LHCN-M2 (cell line): Measurements from ENCODE around the gene SEPTIN1. TPM values are rescaled to one million over a fixed set of nuclear protein-coding genes. Genes with fewer than 3 reads are reported as not detected.
"Not testable (repeated sequence)": the region's sequence is repeated elsewhere in the genome, so short reads cannot be mapped to it uniquely, and the experiment has no call there.

Source experiments
- DNase-seq: peaks from one replicate; pipeline ENCODE4 v3.0.0-alpha.2; 2012; ENCODE audit warnings: low read depth
- total RNA-seq: library from RNA; depleted of rRNA; stranded (reverse); fragments of >200 nt; gene quantifications from 2 replicates; pipeline ENCODE4 v1.2.3, GENCODE V29; 2014

SEPTIN1 gene
- total RNA-seq, 1 experiment from 2014 or later, result 0.17 TPM

DNA sequence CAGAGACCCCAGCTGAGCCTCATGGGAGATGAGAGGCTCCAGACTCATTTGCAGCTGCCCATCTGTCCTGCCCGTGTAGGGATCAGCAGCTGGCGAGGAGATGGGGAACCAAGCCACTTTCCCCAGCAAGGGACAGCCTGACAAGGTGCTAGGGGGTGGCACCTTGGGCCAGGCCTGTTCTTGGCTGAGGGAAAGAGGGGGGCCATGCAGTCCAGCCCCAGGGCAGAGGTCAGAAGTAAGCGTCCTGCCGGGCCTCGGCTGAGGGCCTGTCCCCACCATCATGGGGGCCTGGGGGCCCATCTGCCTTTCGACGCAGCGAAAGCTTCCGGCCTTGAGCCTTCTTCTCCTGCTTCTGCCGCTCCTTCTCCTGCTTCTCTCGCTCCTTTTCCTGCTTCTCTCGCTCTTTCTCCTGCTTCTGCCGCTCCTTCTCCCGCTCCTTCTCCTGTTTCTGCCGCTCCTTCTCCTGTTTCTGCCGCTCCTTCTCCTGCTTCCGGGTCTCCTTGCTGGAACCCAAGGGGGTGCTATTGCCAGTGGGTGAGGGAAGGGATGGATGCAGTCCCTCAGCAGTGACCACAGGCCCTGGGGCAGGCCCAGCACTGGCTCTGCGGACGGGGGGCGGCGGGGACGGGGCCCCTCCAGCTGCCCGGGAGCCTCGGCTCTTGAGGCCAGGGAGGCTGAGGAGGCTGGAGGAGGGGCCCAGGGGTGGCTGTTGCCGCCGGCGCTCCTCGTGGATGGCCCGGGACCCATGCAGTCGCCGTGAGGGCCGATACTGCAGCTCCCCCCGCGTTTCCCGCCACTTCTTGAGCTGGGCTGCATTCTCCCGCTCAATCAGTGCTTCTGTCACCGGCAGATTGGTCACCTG lies 24.4 kb downstream of the SEPTIN1 start:
- DNase-seq, result no peak

DNA sequence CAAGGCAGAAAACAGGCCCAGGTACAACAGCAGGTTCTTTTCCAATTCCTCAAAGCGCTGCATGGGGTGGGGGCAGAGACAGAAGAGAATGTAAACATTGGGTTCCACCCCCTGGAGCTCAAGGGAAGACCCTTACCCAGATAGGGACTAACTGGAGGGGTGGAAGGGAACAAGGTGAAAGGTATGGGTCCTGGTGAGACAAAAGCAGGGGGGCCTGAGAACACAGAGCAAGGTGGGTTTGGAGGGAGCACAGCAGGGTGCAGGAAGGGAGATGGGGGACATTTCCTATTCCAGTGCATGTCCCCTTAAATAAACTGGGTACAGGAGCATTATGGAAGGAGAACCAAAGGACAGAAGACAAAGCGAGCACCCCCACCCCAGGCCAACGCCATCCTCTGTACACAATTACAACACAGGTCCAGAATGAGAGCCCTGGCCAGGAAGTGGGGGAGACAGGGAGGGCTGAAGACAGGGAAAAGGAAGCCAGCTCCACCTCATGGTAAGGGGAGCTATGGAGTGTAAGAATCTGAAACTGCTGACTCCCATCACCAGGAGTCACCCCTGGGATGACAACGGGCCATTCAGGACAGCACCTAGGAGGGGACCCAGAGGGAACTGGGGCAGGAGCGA lies 25.2 kb downstream of the SEPTIN1 start:
- DNase-seq, result no peak

DNA sequence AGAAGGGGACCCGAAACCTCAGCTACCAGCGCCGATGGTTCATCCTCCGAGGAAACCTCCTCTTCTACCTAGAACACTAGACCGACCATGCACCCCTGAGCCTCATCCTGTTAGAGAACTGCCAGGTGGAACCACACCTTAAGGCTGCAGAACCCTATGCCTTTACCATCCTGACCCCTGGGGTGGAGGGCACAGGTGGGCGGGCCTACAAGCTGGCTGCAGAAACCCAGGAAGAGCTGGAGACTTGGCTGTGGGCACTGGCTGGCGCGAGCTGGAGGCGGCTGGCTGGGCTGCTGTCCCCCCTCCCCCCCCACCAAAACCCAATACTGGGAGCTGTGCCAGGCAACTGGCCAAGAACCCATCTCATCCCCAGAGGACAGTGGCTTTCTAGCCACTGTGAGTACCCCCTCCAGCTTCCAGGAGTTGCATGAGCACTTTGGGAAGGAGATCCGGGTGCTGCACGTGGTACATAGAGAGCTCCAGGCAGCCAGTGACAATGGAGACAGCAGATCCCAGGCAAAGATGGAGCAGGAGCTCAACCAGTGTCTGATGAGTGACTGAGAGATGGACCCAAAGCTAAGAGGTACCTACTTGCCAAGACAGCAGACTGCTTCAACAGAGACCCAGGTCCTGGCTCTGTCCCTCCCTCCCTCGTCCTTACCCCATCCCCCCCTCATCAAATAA lies 25.8 kb downstream of the SEPTIN1 start:
- peak; percentile 46 for DNase-seq

DNA sequence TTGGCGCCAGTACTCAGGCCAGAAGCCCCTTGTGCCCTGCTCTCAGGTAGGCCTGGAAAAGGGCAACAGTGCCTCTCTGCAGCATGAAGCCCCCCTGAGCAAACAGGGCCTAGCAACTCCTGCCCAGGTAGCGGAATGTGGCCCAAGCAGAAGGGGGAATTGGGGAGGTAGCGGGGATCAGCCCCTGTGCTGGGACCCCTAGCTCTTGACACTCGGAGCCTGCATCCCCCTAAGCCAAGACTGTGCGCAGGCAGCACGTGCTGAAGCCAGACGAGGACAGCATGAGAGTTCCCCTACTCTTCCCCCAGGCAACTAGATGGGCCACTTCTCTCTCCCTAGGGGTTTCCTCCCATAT lies 26.4 kb downstream of the SEPTIN1 start:
- DNase-seq, result no peak

DNA sequence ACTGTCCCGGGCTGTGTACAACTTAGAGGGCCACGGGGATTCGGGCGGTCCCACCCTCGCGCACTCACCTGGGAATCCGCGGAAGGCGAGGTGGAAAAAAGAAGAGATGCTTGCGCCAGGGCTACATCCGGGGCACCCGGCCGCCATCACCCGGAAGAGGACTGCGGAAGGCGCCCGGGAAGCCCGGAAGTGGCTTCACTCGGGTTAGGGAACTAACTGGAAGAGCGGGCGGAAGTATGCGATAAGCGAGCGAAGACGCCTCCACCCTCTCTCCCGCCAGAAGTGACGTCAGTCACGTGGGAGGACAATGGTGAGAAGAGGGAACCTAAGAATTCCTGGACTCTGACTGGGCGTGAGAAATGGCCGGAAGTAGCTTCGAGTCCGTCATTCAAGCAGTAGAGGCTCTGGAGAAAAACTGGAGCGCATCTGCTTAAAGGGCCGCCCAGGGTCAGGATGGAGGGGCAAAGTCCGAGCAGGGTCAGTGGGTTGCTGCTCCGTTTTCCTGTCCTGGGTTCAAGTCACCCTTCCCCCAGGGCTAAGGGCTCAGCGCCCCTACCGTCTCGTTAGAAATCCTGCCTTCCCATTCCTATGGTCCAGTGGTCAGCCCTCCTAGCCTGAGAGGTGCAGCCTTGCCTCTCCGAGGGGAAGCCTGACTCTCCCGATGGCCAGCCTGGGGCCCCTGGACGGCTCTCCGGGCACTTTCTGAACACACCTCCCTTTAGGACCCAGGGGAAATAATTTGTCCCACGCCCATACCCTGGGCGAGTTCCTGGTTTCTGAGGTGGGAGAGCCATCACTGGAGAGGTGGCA lies 27.0 kb downstream of the SEPTIN1 start, which contains the start of gene CD2BP2:
Gene CD2BP2, minus strand, starts transcription at position 165 of the 810 bp plus-strand sequence. CDS start 627 bp downstream, outside the sequence.
- peak; percentile 100 for DNase-seq

DNA sequence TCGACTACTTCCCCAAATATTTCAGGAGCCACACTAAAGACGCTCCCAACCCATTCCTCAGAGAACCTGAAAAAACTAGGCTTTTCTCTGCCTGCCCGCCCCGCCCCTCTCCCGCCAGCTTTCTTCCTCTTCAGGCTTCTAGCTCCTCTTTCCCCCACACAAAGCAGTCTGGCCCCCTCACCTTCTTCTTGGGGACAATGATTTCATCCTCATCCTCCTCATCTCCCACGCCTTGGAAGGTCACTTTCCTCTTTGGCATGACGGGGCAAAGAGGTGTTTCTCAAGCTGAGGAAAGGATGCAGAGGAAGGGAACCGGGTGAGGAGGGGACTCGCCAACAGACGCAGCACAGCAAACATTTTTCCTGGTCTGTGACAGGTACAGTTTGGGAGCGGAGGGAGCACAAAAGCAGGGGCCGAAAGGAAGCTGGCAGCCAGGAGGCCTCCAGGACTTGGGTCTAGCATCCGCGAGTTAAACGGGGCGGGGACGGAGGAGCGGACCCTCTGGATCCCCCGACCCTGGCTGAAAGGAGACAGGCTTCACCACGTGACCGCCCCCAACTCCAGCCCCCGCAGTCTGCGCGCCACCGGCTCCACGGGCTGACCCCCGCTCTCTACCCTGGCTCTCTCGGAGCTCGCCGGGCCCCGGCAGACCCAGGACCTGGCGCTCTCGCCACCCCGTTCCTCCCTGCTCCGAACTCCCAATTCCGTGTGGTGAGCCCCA lies 27.8 kb downstream of the SEPTIN1 start:
- DNase-seq, result no peak

DNA sequence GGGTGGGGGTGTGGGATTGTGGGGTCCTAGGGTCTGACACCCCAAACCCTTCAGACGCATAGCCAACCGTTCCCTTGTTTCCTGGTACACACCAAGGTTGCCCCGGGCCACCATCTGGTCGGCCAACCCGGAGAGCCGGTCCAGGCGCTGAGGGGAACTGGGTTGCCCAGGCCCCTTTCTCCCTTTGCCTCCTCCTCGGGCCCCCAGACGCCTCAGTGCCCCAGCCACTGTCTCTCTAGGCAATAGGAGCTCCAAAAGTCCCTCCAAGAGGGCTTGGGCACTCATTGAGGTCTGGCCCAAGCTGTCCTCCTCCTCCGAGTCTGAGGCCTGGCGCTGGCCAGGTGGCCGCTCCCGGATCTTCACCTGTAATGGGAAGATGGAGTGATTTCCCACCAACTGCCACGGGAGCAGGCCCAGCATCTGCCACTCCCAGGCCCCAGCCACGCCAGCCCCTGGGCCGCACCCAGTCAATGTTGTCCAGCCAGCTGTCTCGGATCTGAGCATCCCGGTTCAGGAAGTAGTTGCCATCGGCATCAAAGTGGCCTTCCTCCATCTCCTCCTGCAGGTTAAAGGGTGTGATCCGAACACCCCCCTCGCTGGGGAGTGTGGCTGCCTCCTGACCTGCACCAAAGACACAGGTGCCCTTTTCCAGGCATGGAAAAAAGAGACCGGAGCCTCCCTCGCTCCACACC lies 28.8 kb downstream of the SEPTIN1 start:
- no peak for DNase-seq

DNA sequence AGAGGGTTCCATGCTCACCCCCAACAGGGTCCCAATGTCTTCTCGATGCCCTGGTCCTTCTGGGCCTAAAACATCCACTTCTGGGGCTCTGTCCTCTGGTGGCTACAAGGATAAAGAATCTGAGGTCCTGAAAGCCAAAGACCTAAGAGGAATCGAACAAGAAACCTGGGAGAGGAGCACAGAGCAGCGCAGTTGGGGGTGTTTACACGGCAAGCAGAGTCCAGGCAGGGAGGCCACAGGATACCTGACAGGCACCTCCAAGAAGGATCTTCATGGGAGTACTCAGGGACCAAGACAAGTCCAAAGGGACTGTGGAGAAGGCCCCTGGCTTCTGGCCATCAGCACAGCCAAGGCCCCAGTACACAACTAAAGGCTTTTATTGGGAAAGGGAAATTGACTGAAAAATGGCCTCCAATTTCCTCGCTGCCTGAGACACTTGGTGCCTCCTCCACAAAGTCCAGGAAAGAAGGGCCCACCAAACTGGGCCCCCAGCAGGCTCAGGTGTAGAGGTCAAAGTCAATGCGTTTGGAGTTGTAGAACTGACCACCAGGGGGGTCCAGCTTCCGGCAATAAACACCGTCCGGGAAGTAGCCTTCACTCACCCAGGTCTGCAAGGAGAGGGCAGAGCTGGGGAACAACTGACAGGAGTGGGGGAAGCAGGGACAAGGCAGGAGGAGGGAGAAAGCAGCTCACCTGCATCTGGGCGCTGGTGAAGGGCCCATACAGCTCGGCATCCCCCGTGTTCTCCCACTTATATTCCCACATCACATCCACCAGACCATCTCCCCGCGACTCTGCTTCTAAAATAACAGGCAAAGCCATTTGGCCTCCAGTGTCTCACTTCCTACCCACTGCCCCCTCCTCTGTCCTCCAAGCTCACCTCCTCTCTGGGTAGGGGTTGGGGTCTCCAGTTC lies 29.6 kb downstream of the SEPTIN1 start:
- no peak for DNase-seq

DNA sequence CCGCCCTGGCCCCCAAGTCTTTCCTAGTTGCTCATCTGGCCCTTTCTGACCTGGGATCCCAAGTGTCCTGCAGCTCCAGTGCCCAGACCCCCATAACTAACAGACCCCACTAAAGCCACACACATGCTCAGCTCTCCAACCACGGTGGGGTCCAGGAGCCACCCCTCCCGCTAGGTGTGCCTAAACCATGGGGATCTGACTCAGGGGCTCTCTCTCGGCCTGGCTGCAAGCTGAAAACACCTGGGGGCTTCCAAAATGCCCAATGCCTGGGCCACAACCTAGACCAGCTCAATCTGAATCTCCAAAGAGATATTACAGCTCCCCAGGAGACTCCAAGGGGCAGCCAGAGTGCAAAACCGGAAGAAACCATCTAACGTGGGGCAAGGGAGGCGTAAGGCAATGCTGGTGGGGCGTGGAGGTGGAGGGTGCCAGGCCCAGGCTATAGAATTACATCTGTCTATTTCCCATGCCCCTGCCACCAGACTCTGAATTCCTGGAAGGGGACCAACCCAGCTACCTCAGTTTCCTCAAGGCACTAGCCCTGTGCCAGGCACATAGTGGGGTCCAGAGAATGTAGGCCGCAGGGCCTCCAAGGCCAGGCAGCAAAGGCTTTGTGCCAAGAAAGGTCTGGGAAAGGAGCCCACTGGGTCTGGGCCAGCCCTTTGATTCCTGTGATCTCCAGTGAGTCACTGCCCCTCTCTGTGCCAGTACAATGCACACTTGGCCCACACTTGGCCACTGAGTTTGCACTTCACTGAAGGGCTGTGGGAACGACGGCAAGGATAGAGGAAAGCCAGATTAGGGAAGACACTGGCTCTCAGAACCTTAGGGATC lies 30.6 kb downstream of the SEPTIN1 start:
- peak; percentile 78 for DNase-seq

DNA sequence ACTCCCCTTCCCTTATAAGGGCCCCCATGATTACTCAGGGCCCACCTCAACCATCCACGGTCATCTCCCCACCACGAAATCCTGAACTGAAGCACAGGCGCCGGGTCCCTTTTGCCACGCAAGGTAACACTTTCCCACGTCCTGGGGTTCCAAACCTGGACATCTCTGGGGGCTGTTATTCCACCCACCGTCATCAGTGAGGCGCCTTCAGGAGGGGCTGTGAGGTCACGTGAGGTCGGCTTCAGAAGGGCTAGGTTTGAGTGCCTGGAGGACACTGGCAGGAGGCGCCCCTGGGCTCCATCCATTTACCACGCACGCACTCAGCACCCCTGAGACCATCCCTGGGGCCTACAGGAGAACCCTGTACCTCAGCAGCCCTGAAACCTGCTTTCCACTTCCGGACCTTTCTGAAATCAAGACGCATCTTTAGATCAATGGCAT lies 31.3 kb downstream of the SEPTIN1 start:
- DNase-seq, result no peak

DNA sequence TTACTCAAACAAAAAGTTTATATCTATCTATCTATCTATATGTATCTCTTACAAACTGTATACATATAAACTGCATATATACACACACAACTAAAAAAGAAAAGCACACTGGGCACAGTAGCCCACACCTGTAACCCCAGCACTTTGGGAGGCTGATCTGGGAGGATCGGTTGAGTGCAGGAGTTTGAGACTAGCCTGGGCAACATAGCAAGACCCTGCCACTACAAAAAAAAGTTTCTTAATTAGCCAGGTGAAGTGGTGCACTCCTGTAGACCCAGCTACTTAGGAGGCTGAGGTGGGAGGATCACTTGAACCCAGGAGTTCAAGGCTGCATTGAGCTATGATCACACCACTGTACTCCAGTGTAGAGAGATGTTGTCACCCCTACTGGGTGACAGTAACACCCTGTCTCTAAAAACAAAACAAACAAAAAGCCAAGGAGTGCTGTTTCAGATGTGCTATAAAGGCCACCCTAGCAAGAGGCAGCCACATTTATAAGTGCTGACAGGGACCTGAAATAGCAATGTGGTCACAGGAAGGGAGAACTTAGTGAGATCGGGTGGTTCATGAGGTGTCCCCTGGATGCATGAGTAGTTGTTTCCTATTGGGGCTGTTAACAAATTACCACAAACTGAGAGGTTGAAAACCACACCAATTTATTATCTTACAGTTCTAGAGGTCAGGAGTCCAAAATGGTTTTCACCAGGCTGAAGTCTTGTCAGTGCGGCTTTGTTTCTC lies 32.1 kb downstream of the SEPTIN1 start:
- DNase-seq, result no peak

DNA sequence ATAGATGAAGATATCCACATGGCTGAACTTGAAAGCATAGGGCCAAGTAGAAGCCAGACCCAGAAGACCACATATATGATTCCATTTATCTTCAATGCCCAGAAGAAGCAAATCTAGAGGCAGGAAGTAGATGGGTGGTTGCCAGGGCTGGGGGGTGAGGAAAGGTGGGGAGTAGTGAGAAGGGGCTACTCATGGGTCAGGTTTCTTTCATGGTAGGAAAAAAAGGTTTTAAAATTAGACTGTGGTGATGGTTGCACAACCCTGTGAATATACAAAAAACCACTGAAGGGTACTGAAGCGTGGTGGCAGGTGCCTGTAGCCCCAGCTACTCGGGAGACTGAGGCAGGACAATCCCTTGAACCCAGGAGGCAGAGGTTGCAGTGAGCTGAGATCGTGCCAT lies 32.7 kb downstream of the SEPTIN1 start:
- DNase-seq, result no peak

DNA sequence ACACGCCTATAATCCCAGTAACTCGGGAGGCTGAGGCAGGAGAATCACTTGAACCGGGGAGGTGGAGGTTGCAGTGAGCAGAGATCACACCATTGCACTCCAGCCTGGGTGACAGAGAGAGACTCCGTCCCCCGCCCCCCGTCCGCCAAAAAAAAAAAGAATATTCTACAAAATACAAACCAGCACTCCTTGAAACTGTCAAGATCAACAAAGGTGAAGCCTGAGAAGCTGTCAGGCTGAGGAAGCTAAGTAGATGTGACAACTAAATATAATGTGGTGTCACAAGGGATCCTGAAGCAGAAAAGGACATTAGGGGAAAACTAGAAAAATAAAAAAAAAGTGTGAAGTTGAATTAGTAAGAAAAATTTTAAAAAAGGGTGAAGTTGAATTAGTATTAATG lies 33.4 kb downstream of the SEPTIN1 start:
- DNase-seq, result no peak

DNA sequence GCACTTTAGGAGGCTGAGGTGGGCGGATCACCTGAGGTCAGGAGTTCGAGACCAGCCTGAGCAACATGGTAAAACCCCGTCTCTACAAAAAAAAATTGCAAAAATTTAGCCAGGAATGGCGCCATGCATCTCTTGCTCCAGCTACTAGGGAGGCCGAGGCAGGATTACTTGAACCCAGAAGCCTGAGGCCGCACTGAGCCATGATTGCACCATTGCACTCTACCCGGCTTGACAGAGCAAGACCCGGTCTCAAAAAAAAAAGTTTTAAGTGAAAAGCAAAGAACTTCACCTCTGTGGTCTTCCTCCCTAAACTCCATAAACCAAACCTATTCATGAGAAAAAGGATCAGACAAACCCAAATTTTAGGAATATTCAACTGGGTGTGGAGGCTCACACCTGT lies 34.2 kb downstream of the SEPTIN1 start:
- no peak for DNase-seq

DNA sequence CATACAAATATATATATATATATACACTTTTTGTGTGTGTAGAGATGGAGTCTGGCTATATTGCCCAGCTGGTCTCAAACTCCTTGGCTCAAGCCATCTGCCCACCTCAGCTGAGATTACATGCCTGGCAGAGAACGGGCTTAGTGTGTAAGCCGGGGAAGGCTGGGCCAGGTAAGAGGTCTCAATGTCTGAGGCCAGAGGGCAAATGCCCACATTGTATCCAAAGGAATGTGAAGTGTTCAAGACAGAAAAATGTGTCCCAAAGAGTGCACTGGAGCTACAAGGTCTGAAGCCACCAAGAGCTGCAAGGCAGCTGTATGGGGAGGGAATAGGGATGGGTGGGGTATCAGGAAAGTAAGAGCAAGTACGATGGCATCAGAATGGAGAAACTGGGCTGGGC lies 36.1 kb downstream of the SEPTIN1 start:
- DNase-seq, result no peak

DNA sequence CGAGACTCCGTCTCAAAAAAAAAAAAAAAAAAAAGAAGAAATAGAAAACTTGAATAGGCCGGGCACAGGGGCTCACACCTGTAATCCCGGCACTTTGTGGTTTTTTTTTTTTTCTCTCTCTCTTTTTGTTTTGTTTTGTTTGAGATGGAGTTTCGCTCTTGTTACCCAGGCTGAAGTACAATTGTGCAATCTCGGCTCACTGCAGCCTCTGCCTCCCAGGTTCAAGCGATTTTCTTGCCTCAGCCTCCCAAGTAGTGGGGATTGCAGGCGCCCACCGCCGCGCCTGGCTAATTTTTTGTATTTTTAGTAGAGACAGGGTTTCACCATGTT lies 38.9 kb downstream of the SEPTIN1 start:
- DNase-seq, result not testable (repeated sequence)

DNA sequence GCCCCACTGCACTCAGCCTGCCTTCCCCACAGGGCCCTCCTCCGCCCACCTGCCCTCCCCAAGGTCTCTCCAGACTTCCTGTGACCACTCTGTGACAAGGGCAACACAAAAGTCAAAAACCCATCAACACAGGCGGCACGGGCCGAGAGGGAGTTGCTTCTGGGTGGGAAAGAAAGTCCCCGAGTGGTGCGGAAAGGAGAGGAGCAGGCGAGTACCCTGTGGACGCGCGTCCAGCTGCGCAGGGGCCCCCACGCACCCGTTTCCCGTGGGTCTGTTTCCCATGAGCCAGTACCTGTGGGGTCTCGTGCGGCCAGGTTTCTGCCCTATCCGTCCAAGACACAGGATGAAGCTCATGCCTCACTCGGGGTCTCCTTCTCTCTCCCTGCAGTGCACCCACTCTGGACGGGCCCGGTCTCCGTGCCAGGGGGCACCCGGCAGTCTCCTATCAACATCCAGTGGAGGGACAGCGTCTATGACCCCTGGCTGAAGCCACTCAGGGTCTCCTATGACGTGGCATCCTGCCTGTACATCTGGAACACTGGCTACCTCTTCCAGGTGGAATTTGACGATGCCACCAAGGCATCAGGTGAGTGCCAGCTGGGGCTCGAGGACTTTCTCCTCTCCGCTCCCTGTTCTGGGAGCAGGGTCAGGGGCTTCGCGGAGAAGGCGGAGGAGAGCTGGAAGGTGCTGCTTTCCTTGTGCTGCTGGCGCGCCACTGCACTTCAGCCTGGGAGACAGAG lies 39.4 kb downstream of the SEPTIN1 start:
- DNase-seq, result no peak
